Activated CD4-positive, alpha-beta T cell treated with anti-CD3 and anti-CD28 coated beads for 4 hours (primary cell): Measurements from ENCODE around the gene MRFAP1.

Experiments used
- DNase-seq, 2 donors: peaks; one replicate each; pipeline ENCODE4 v3.0.0-alpha.2; 2020

The MRFAP1 gene

DNA sequence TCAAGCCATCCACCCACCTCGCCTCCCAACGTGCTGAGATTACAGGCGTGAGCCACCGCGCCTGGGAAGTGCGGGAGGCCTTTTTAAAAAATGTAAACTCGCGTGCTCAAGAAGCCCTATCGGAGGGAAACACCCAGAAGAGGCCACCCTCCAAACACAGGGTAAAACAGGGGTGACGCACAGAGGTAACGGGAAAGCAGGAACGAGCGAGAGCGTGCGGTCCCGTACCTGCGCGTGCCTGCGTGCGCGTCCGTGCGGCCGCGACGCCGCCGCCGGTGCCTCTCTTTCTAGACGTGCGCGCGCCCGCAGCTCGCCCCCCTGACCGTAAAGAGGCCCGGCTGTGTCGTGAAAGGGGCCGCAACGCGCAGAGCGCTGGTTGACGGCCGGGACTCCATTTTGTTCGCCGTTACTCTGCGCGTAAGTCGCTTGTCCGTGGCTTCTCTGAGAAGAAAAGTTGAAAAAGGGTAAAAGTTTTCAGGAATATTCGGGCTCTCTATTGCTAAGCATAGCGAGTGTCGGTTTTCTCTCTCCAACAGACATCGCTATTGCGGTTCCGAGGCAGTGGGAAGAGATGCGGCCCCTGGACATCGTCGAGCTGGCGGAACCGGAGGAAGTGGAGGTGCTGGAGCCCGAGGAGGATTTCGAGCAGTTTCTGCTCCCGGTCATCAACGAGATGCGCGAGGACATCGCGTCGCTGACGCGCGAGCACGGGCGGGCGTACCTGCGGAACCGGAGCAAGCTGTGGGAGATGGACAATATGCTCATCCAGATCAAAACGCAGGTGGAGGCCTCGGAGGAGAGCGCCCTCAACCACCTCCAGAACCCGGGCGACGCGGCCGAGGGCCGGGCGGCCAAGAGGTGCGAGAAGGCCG, at the start of gene MRFAP1:
TSS of gene MRFAP1 (plus strand) at position 394 of the 872 bp plus-strand sequence. CDS start at position 572, 178 bp downstream.
- peak; percentile 92 to 93 for DNase-seq

- DNase-seq, result no peak
These were observed 49.2 kb upstream of the MRFAP1 start for GRCh38 chr4:6591313-6591712.

DNA sequence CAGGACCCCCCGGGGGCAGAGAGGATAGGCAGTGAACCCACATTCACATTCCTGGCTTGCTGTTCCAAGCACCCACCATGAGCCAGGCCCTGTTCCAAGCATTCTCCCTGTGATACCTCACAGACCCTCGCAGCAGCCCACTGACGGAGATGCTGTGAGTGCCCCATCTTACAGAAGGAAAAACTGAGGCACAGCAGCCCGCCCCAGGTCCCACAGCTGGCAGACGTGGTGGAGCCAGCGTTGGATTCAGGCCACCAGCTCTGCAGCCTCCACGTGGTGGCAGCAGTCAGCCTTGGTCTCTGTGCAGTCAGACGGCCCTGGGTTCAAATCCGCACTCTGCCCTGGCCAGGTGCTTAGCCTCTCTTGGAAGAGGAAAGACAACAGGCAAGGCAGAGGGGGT, 48.7 kb upstream of the MRFAP1 start:
- no peak for DNase-seq

DNA sequence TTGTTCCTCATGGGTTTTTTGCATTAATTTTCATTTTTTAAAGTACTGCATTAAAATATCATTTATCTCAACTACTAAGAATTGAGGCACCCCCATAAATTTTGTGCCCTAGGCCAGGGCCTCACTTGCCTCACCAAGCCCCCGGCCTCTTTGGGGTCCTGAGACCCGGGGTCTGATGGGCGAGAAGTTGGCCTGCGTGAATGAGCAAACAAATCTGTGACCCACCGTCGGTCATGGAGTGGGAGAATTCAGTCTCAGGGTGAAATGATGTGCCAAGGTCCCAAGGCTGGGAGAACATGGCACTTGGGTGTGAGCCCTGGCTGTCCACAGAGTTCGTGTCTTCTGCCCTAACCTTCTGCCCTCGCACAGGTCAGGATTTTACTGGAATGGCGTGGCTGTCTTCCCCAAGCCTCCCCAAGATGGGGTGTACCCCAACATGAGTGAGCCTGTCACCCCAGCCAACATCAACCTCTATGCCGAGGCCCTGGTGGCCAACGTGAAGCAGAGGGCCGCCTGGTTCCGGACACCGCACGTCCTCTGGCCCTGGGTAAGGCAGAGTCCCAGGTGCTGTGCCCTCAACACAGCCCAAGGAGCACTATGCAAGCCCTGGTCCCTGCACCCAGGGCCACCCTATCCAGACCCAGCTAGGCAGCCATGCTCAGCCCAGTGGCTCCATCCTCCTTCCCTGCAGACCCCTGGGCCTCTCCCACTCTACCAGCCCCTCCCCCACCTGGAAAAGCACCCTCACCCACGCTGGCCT, 47.5 kb upstream of the MRFAP1 start:
- no peak for DNase-seq

DNA sequence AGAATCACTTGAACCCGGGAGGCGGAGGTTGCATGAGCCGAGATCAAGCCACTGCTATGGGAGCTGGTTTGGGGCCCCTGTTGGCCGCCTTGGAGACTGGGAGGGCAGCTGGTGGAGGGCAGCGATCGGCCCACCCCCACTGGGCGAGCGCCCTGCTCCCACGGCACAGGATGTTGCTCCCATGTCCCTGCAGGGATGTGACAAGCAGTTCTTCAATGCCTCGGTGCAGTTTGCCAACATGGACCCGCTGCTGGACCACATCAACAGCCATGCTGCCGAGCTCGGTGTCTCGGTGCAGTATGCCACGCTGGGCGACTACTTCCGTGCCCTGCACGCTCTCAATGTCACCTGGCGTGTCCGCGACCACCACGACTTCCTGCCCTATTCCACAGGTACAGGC, 46.1 kb upstream of the MRFAP1 start:
- no peak for DNase-seq

DNA sequence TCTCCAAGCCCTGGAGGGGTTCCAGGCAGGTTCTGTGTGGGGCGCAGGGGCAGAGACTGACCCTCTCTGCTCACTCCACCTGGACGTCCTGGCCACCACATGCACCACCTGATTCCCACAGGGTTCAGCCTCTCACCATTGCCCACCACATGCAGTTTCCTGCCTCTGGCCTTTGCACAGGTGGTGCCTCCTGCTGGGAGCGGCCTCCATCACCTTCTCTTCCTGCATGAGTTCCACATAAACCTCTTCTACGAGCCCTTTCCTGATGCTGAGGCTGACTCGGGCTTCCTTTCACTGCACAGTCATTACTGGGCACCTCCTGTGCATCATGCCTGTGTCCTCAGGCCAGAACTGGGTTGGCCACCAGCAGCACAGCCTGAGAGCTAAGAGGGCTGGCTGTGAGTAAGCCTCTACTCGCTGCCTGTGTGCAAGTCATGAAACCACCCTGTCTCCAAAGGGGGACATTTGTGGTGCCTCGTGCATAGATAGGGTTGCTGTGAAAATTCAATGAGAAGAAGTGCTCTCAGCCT, 45.6 kb upstream of the MRFAP1 start:
- no peak for DNase-seq

DNA sequence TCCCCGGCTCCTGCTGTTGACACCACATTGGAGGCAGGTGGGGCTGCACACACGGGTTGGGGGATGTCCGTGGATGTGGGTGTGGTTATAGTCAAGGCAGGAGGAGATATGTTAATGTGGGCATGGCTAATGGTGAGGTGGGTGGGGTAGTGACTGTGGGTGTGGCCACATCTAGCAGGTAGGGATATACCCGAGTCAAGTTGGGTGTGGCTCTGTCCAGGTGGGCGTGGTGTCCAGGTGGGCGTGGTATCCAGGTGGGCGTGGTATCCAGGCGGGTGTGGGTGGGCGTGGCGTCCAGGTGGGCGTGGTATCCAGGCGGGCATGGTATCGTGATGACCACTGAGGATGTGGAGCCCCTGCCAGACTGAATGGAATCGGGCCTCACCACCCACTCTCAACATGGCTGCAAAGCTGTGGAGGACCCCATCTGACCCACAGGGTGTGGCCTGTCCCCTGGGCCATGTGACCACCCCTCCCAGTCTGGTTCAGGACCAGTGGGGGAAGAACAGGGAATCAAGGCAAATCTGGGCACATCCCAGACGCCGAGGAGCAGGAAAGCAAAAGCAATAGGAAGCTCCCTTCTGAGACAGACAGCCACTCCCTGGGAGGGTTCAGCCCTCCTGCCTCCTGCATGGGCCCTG, 44.5 kb upstream of the MRFAP1 start:
- DNase-seq, result no peak

- DNase-seq, result no peak
These were observed 43.5 kb upstream of the MRFAP1 start for GRCh38 chr4:6596948-6597347.

DNA sequence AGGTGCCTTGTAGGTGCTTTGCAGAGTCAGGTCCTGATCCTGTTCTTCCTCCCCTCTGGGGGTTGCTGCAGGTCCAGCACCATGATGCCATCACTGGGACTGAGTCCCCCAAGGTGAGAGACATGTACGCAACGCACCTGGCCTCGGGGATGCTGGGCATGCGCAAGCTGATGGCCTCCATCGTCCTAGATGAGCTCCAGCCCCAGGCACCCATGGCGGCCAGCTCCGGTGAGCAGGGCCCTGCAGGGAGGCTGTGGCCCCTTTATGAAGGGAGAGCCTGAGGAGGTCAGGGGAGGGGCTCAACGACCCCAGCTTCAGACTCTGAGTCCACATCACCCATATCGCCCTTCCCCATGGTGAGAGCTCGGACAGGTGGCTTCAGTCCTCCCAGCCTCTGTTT, 42.4 kb upstream of the MRFAP1 start:
- no peak for DNase-seq

DNA sequence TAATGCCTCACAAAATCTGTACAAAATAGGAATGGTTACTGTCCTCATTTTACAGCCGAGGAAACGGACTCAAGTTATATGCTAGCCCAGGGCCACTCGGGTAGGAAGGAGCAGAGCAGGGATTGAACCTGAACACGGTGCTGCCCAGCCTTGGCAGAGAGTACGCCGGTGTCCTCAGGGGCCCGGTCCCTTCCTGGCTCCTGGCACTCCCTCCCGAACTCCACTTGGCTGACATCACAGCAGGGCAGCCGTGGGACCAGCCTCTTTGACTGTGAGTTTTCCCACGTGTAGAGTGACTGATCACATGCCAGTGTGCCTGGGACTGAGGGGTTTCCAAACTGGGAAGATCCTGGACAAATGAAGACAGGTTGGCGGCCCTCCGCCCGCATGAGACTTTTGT, 41.8 kb upstream of the MRFAP1 start:
- DNase-seq, result no peak

- DNase-seq, result no peak
These were observed 38.7 kb upstream of the MRFAP1 start for GRCh38 chr4:6601661-6602250.

DNA sequence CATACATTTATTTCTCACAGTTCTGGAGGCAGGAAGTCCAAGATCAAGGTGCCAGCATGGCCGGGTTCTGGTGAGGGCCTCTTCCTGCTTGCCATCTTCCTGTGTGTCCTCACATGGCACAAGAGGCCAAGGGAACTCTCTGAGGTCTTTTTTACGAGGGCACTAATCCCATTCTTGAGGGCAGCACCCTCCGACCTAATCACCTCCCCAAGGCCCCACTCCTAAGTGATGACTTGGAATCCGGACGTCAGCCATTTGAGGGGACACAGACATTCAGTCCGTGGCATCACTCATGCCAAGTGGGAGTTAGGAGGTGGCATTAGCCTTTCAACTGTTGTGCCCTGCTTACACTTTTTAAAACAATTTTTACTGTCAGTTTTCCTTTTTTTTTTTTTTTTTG, 38.2 kb upstream of the MRFAP1 start:
- DNase-seq, result no peak

- no peak for DNase-seq
These were observed 37.4 kb upstream of the MRFAP1 start for GRCh38 chr4:6603128-6603527.

GRCh38 chr4:6605114-6605513, 35.4 kb upstream of the MRFAP1 start:
- DNase-seq, result no peak

GRCh38 chr4:6605605-6606004, 34.9 kb upstream of the MRFAP1 start:
- no peak for DNase-seq

GRCh38 chr4:6606465-6607235, 33.8 kb upstream of the MRFAP1 start:
- no peak for DNase-seq

GRCh38 chr4:6607368-6608055, 33.0 kb upstream of the MRFAP1 start:
- DNase-seq, result no peak

DNA sequence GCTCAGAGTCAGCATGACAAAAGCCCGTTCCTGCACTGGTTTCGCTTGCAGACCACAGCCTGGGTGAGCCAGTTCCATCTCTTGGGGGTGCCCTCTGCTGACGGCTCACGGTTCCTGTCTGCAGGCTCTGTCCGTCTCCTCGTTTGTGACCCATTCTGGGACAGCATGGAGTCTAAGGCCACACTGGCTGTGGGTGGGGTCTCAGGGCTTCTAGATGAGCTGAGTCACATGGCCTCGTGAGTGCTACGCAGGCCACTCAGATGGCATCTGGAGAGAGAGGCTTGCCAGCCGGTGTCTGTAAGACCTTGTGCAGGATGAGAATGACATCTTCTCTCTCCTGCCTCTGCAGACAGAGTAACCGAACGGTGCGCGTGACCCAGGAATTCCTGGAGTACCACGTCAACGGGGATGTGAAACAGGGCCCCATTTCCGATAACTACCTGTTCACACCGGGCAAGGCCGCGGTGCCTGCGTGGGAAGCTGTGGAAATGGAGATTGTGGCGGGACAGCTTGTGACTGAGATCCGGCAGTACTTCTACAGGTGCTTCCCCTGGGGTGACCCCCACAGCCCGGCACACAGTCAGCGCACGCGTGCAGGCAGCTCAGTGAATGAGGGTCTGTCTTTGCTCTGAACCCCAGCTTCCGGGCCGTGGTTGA, 31.6 kb upstream of the MRFAP1 start:
- no peak for DNase-seq

- no peak for DNase-seq
These were observed 30.9 kb upstream of the MRFAP1 start for GRCh38 chr4:6609415-6610079.

DNA sequence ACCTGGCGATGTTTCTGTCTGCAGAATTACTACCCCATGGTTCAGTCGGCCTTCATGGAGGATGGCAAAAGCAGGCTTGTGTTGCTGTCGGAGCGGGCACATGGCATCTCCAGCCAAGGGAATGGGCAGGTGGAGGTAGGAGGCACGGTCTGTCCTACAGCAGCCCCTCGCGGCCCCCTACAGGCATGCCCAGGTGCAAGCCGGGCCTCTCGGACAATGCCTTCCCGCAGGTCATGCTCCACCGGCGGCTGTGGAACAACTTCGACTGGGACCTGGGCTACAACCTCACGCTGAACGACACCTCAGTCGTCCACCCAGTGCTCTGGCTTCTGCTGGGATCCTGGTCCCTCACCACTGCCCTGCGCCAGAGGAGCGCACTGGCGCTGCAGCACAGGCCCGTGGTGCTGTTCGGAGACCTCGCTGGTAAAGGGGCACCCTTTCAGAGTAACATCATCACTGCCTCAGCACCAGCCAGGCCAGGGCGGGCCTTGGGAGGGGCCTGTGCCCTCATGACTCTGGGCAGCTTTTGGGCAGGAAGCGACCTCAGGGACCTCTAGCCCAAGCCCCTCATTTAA, 29.5 kb upstream of the MRFAP1 start:
- DNase-seq, result no peak
